Keratinocyte (primary cell): Measurements from ENCODE around the gene KRT7. TPM values are rescaled to one million over a fixed set of nuclear protein-coding genes. Genes with fewer than 3 reads are reported as not detected.

ENCODE experiments used
- DNase-seq: peaks from one replicate; pipeline ENCODE4 v3.0.0-alpha.2; 2011; ENCODE audit warnings: low read depth, missing footprints, low spot score
- FAIRE-seq: peaks from 2 replicates; lab custom pipeline; 2011; peaks lifted over from hg19 to GRCh38; lab: Jason Lieb, UNC
- H2AFZ ChIP-seq: 2 replicates; pipeline ENCODE4 v1.6.0; 2012; ENCODE audit warnings: low read length, control low read depth, inconsistent platforms; ENCODE audit not compliant: control insufficient read depth
- H3K27ac ChIP-seq: 2 replicates; pipeline ENCODE4 v1.5.1; 2011; ENCODE audit warnings: low read length; ENCODE audit not compliant: control insufficient read depth, insufficient read depth
- H3K27me3 ChIP-seq: 3 replicates; pipeline ENCODE4 v1.6.0; 2011; ENCODE audit warnings: low read length; ENCODE audit not compliant: control insufficient read depth, insufficient read depth; ENCODE audit errors: extremely low read depth
- H3K36me3 ChIP-seq, 2 experiments: 2 replicates in 1 of 2; 3 replicates in 1 of 2; pipeline ENCODE4 v1.5.1; 2011; ENCODE audit warnings: low read length in 2 of 2, mild to moderate bottlenecking in 1 of 2; ENCODE audit not compliant: control insufficient read depth in 2 of 2, insufficient read depth in 2 of 2; ENCODE audit errors: extremely low read depth in 1 of 2
- H3K4me1 ChIP-seq: 3 replicates; pipeline ENCODE4 v1.5.1; 2011; ENCODE audit warnings: low read length; ENCODE audit not compliant: control insufficient read depth, insufficient read depth; ENCODE audit errors: extremely low read depth
- H3K4me2 ChIP-seq: 3 replicates; pipeline ENCODE4 v1.6.0; 2011; ENCODE audit warnings: low read depth, low read length; ENCODE audit not compliant: control insufficient read depth, insufficient read depth; ENCODE audit errors: extremely low read depth
- H3K4me3 ChIP-seq, 3 experiments: fragments of 200-600 bp in 1 of 3; sonication (generic) in 1 of 3; 2 replicates in 2 of 3; 3 replicates in 1 of 3; pipeline ENCODE4 v1.5.1; 2011 to 2016; ENCODE audit warnings: low read length in 3 of 3, mild to moderate bottlenecking in 3 of 3, control low read depth in 2 of 3, inconsistent platforms in 1 of 3, low read depth in 1 of 3, mixed read lengths in 1 of 3, mixed run types in 1 of 3, moderate library complexity in 1 of 3; ENCODE audit not compliant: control insufficient read depth in 2 of 3, insufficient read depth in 2 of 3; ENCODE audit errors: extremely low read depth in 1 of 3
- H3K79me2 ChIP-seq: 2 replicates; pipeline ENCODE4 v1.6.0; 2012; ENCODE audit warnings: low read length; ENCODE audit not compliant: control insufficient read depth, insufficient read depth
- H3K9ac ChIP-seq: 3 replicates; pipeline ENCODE4 v1.6.0; 2011; ENCODE audit warnings: low read length; ENCODE audit not compliant: control insufficient read depth, insufficient read depth; ENCODE audit errors: extremely low read depth
- H3K9me1 ChIP-seq: 3 replicates; pipeline ENCODE4 v1.6.0; 2011; ENCODE audit warnings: low read length; ENCODE audit not compliant: control insufficient read depth, insufficient read depth; ENCODE audit errors: extremely low read depth
- H3K9me3 ChIP-seq: 2 replicates; pipeline ENCODE4 v1.5.1; 2012; ENCODE audit warnings: low read depth, low read length; ENCODE audit not compliant: control insufficient read depth
- H4K20me1 ChIP-seq: 3 replicates; pipeline ENCODE4 v1.6.0; 2011; ENCODE audit warnings: low read length; ENCODE audit not compliant: control insufficient read depth, insufficient read depth; ENCODE audit errors: extremely low read depth
- CTCF ChIP-seq, 3 experiments: IDR thresholded peaks in 1 of 3; conservative IDR thresholded peaks in 1 of 3; optimal IDR thresholded peaks in 1 of 3; 2 replicates in 2 of 3; 3 replicates in 1 of 3; pipeline versions ENCODE3 to v1.5.1; 2011; ENCODE audit warnings: low read length in 3 of 3, mild to moderate bottlenecking in 3 of 3, moderate library complexity in 2 of 3, control low read depth in 1 of 3, inconsistent platforms in 1 of 3; ENCODE audit not compliant: insufficient read depth in 2 of 3; ENCODE audit errors: extremely low read depth in 1 of 3
- EZH2 ChIP-seq: IDR thresholded peaks from one replicate; pipeline ENCODE4 v1.6.1; 2012; ENCODE audit warnings: inconsistent platforms, mild to moderate bottlenecking, low read length, moderate library complexity
- dilution Hi-C: fragments of 300-500 bp; cut with MboI; formaldehyde crosslinking; loops from one replicate; pipeline ENCODE4 v1.7.0; 2020; ENCODE audit warnings: low sequenced_read_pairs; ENCODE audit not compliant: extremely low pct_ligation_motif_present
- polyA plus RNA-seq, 5 experiments: library from polyadenylated mRNA; depleted of rRNA in 3 of 5; stranded (reverse) in 3 of 5; stranded (forward) in 1 of 5; unstranded in 1 of 5; fragments of >200 nt; gene quantifications; 1 replicate in 1 of 5; 2 replicates in 3 of 5; 3 replicates in 1 of 5; pipeline versions ENCODE4 v1.2.1 to v1.2.3, GENCODE V29; 2011 to 2012; ENCODE audit warnings: missing spikeins in 2 of 5, low read depth in 1 of 5, low replicate concordance in 1 of 5

Gene KRT7
- polyA plus RNA-seq, 1 donor (not counting 4 experiments of a cell fraction or from before 2014, with no cell fraction given) = 112 TPM

DNA sequence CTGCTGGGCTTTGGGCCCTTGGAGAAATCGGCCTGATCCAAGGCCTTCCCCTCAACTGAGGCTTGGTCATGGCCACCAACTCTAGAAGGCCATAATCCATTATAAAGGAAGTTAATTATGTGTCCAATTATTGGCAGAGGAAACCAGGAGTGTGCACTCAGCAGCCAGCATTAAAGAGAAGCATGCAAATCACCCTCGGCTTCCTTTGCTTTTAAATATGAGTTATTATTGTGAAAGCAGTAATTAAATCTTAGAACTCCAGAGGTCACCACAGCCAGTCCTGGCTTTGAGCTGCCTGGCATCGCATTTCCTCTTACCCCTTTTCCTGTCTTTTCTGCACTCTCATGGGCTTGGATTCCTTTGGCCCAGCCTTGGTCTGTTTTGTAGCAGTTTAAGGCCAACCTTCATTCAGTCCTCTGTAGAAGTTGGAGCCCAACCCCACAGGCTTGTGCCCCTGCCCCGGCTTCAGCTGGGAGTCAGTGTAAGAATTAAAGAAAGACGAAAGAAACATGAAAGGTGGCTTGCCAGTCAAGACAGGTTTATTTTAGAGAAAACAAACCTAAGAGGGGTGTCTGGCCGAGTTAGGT lies 26.7 kb downstream of the KRT7 start:
- H3K9ac ChIP-seq = no peak overlapping the region
- no peak overlapping the region for H3K27ac ChIP-seq
- DNase-seq = no peak
- peaks cover 21% of the 10 kb centered on the region for H3K27me3 ChIP-seq
- H3K36me3 ChIP-seq = no peaks in the 10 kb centered on the region
- no peaks in the 10 kb centered on the region for H4K20me1 ChIP-seq
- H3K9me1 ChIP-seq = no peaks in the 10 kb centered on the region
- no peak for FAIRE-seq
- H3K79me2 ChIP-seq = no peaks in the 10 kb centered on the region
- H2AFZ ChIP-seq = no peak overlapping the region
- no peak for TF ChIP-seq CTCF (optimal IDR thresholded peaks at IDR 0.05 in 1 of 3, IDR thresholded peaks at IDR 0.05 in 1 of 3, conservative IDR thresholded peaks at IDR 0.05 in 1 of 3; ENCODE audit: extremely low read depth in 1 of 3, insufficient read depth in 2 of 3, low read length in 3 of 3)
- dilution Hi-C loops = no loop called here
- no peaks in the 10 kb centered on the region for H3K9me3 ChIP-seq
- H3K4me2 ChIP-seq = no peak overlapping the region
- no peaks in the 10 kb centered on the region for H3K4me1 ChIP-seq
- no peak overlapping the region for H3K4me3 ChIP-seq

DNA sequence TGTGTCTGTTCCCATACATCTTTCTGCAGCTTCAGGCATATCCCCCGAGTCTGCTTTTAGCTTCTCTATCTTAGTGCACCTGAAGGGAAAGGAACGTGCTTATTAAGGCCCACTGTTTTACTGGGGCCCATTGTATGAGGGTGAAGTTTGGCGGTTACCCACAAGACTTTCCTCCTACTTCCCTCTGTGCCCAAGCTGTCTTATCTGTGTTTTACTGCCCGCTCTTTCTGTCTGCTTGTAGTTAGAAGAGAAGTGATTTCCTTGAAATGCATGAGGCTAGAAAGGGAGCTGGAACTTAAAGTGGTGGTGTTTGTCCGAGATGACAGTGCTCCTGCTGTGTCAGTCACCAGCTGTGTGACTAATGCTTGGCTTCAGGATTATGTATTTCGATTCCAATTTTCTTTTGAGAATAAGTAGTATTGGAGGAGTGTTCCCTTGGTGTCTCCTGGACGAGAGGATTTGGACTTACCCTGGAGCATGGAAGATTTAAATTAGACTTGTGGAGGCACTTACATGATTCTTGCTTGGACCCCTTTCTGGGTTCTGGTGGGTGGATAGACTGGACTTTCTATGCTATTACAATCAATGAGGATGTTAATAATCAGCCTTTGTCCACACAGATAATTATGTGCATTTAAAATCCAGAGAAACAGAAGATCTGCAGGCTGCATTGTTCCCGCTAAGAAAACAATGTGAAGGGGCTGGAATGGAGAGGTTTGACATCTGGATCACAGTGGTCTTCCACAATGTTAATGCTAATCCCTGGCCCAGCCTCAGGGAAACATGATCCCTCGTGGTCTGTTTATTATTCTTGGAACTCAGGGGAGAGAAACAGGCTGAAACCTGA lies 27.5 kb downstream of the KRT7 start:
- Histone ChIP-seq H3K9ac (no peak overlapping the region), H3K27me3 (peaks cover 21% of the 10 kb centered on the region)

More for the DNA sequence above, 27.5 kb downstream of the KRT7 start:
- no peak overlapping the region for H3K4me3 ChIP-seq
- H3K79me2 ChIP-seq = no peaks in the 10 kb centered on the region
- H3K9me1 ChIP-seq = no peaks in the 10 kb centered on the region
- no peaks in the 10 kb centered on the region for H3K36me3 ChIP-seq
- dilution Hi-C loops = no loop called here
- no peaks in the 10 kb centered on the region for H4K20me1 ChIP-seq
- FAIRE-seq (peak; percentile 36), DNase-seq (no peak)
- no peak overlapping the region for H3K27ac ChIP-seq
- no peak overlapping the region for H2AFZ ChIP-seq
- no peaks in the 10 kb centered on the region for H3K4me1 ChIP-seq
- TF ChIP-seq CTCF (optimal IDR thresholded peaks at IDR 0.05 in 1 of 3, IDR thresholded peaks at IDR 0.05 in 1 of 3, conservative IDR thresholded peaks at IDR 0.05 in 1 of 3; ENCODE audit: extremely low read depth in 1 of 3, insufficient read depth in 2 of 3, low read length in 3 of 3) (no peak), EZH2 (no peak)
- no peak overlapping the region for H3K4me2 ChIP-seq
- no peaks in the 10 kb centered on the region for H3K9me3 ChIP-seq
